HEK293 (cell line): ENCODE measurements around the gene TMEM39B.

Source experiments
- BCL11A ChIP-seq: fragments of 450-650 bp; formaldehyde crosslinking; IDR thresholded peaks from 2 replicates; pipeline ENCODE4 v1.5.1; 2016; ENCODE audit warnings: low read depth, missing biosample characterization, missing genetic modification characterization
- OVOL3 ChIP-seq: fragments of 450-650 bp; formaldehyde crosslinking; IDR thresholded peaks from 2 replicates; pipeline ENCODE4 v1.5.1; 2016; ENCODE audit warnings: missing biosample characterization, missing genetic modification characterization
- TCF7L2 ChIP-seq: IDR thresholded peaks from 2 replicates; pipeline ENCODE4 v1.6.1; 2011; ENCODE audit warnings: low read depth, mild to moderate bottlenecking, inconsistent platforms, low read length, moderate library complexity, borderline replicate concordance
- ZBTB1 ChIP-seq: fragments of 450-650 bp; formaldehyde crosslinking; IDR thresholded peaks from 2 replicates; pipeline ENCODE4 v1.5.1; 2016; ENCODE audit warnings: missing biosample characterization, missing genetic modification characterization
- ZEB2 ChIP-seq: fragments of 450-650 bp; formaldehyde crosslinking; IDR thresholded peaks from 2 replicates; pipeline ENCODE4 v1.5.1; 2016; ENCODE audit warnings: missing biosample characterization, missing genetic modification characterization
- ZNF114 ChIP-seq: fragments of 450-650 bp; formaldehyde crosslinking; IDR thresholded peaks from 2 replicates; pipeline ENCODE4 v1.5.0; 2017; ENCODE audit warnings: missing biosample characterization, missing genetic modification characterization
- ZNF174 ChIP-seq: fragments of 450-650 bp; formaldehyde crosslinking; IDR thresholded peaks from 2 replicates; pipeline ENCODE4 v1.5.0; 2017; ENCODE audit warnings: missing biosample characterization, mild to moderate bottlenecking, missing genetic modification characterization
- ZNF404 ChIP-seq: fragments of 450-650 bp; formaldehyde crosslinking; IDR thresholded peaks from 2 replicates; pipeline ENCODE4 v1.5.1; 2017; ENCODE audit warnings: missing biosample characterization, missing genetic modification characterization
- ZSCAN30 ChIP-seq: fragments of 450-650 bp; IDR thresholded peaks from 2 replicates; pipeline ENCODE4 v1.5.1; 2018; ENCODE audit warnings: missing biosample characterization, mild to moderate bottlenecking, missing genetic modification characterization, moderate library complexity
- TF ChIP-seq, protein P1 (sequence below): fragments of 450-650 bp; IDR thresholded peaks from 2 replicates; pipeline ENCODE4 v1.5.1; 2018; ENCODE audit warnings: missing biosample characterization, missing genetic modification characterization
- TF ChIP-seq, protein P2 (sequence below): fragments of 450-650 bp; formaldehyde crosslinking; IDR thresholded peaks from 2 replicates; pipeline ENCODE4 v1.5.1; 2016; ENCODE audit warnings: missing biosample characterization, missing genetic modification characterization

DNA sequence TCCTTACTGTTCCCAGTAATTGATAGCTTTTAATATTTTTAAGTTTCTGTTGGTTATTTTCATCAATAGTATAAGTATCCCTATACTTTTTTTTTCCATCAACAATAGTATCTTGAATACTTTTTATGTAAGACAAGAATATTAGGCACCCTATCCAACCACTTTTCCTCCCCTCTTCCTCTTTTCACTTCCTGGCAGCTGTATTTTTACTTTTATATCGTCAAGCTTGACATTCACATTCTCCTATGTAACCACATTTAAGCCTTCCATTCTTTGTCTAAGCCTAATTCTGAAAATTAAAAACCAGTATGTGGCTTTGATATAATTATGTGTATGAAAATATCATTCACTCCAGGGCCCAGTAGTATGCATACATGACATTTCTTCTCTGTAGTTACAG lies 9.3 kb downstream of the TMEM39B start:
- TF ChIP-seq, protein P1, sequence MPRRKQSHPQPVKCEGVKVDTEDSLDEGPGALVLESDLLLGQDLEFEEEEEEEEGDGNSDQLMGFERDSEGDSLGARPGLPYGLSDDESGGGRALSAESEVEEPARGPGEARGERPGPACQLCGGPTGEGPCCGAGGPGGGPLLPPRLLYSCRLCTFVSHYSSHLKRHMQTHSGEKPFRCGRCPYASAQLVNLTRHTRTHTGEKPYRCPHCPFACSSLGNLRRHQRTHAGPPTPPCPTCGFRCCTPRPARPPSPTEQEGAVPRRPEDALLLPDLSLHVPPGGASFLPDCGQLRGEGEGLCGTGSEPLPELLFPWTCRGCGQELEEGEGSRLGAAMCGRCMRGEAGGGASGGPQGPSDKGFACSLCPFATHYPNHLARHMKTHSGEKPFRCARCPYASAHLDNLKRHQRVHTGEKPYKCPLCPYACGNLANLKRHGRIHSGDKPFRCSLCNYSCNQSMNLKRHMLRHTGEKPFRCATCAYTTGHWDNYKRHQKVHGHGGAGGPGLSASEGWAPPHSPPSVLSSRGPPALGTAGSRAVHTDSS (tag by site-specific recombination), result no peak
- TF ChIP-seq, protein P2, sequence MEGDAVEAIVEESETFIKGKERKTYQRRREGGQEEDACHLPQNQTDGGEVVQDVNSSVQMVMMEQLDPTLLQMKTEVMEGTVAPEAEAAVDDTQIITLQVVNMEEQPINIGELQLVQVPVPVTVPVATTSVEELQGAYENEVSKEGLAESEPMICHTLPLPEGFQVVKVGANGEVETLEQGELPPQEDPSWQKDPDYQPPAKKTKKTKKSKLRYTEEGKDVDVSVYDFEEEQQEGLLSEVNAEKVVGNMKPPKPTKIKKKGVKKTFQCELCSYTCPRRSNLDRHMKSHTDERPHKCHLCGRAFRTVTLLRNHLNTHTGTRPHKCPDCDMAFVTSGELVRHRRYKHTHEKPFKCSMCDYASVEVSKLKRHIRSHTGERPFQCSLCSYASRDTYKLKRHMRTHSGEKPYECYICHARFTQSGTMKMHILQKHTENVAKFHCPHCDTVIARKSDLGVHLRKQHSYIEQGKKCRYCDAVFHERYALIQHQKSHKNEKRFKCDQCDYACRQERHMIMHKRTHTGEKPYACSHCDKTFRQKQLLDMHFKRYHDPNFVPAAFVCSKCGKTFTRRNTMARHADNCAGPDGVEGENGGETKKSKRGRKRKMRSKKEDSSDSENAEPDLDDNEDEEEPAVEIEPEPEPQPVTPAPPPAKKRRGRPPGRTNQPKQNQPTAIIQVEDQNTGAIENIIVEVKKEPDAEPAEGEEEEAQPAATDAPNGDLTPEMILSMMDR (tag by site-specific recombination), result no peak
- TF ChIP-seq OVOL3 (no peak), ZBTB1 (no peak), TCF7L2 (no peak), ZNF404 (tag by site-specific recombination) (no peak), BCL11A (no peak), ZEB2 (tag by site-specific recombination) (no peak), ZNF174 (tag by site-specific recombination) (no peak), ZSCAN30 (tag by site-specific recombination) (no peak), ZNF114 (tag by site-specific recombination) (no peak)
